Adrenal gland (tissue), 5 donors: ENCODE data around the gene HIBADH.

Experiments
- CTCF ChIP-seq, 6 experiments: fragments of 450-650 bp in 4 of 6; fragments of 200-600 bp in 2 of 6; sonication (generic) in 1 of 6; IDR thresholded peaks; 1 replicate in 5 of 6; 2 replicates in 1 of 6; pipeline versions ENCODE4 v1.5.1 to v1.8.0; 2016 to 2021; ENCODE audit warnings: antibody characterized with exemption in 6 of 6, mild to moderate bottlenecking in 2 of 6, moderate library complexity in 1 of 6
- POLR2A ChIP-seq, 2 donors: fragments of 450-650 bp; IDR thresholded peaks; one replicate each; pipeline ENCODE4 v1.6.1; 2017; ENCODE audit warnings: antibody characterized with exemption in 2 of 2, mild to moderate bottlenecking in 2 of 2, moderate library complexity in 1 of 2
- donor health status: DM: no; HTN: no; CAD: no.

- TF ChIP-seq CTCF (IDR thresholded peaks at IDR 0.05) (no peak), POLR2A (IDR thresholded peaks at IDR 0.05) (no peak)
Measured at GRCh38 chr7:27515933-27516332, 146.8 kb downstream of the HIBADH start.
